Activated T-cell treated with anti-CD3 and anti-CD28 coated beads, Interleukin-2, amount 50 U/mL, for 24 hours (primary cell): ENCODE results near the gene EGFL7.
A peak's percentile ranks its signal among the peaks of the same experiment; 100 is the strongest.
"Not testable (repeated sequence)": the region's sequence is repeated elsewhere in the genome, so short reads cannot be mapped to it uniquely, and the experiment has no call there.

Experiments
- DNase-seq: peaks from one replicate; pipeline ENCODE4 v3.0.0-alpha.2; 2020
- H3K27ac Mint-ChIP-seq: 2 replicates; pipeline ENCODE4 v1.8.0; 2020; ENCODE audit warnings: mild to moderate bottlenecking, mixed read lengths
- H3K27me3 Mint-ChIP-seq: 2 replicates; pipeline ENCODE4 v1.8.0; 2020; ENCODE audit warnings: mixed read lengths
- H3K36me3 Mint-ChIP-seq: 2 replicates; pipeline ENCODE4 v1.8.0; 2020; ENCODE audit warnings: low read depth, mixed read lengths
- H3K4me1 Mint-ChIP-seq: 2 replicates; pipeline ENCODE4 v1.8.0; 2020; ENCODE audit warnings: low read depth, mixed read lengths
- H3K4me3 Mint-ChIP-seq: 2 replicates; pipeline ENCODE4 v1.8.0; 2020; ENCODE audit warnings: mild to moderate bottlenecking, moderate library complexity, mixed read lengths
- H3K9me3 Mint-ChIP-seq: 2 replicates; pipeline ENCODE4 v1.8.0; 2020; ENCODE audit warnings: mixed read lengths

The EGFL7 gene

GRCh38 chr9:136629879-136630661, 32.6 kb upstream of the EGFL7 start:
- no peak overlapping the region for H3K27ac Mint-ChIP-seq
- H3K27me3 Mint-ChIP-seq, result peaks cover 14% of the 10 kb centered on the region
- H3K4me1 Mint-ChIP-seq, result peaks cover 3% of the 10 kb centered on the region
- H3K36me3 Mint-ChIP-seq, result no peaks in the 10 kb centered on the region
- DNase-seq, result peak; percentile 68
- no peak overlapping the region for H3K4me3 Mint-ChIP-seq
- H3K9me3 Mint-ChIP-seq, result no peaks in the 10 kb centered on the region

GRCh38 chr9:136630662-136630992, 32.1 kb upstream of the EGFL7 start:
- peaks cover 3% of the 10 kb centered on the region for H3K4me1 Mint-ChIP-seq
- H3K4me3 Mint-ChIP-seq, result no peak overlapping the region
- no peaks in the 10 kb centered on the region for H3K9me3 Mint-ChIP-seq
- H3K27ac Mint-ChIP-seq, result no peak overlapping the region
- no peaks in the 10 kb centered on the region for H3K36me3 Mint-ChIP-seq
- peaks cover 11% of the 10 kb centered on the region for H3K27me3 Mint-ChIP-seq
- no peak for DNase-seq

GRCh38 chr9:136631038-136632000, 31.4 kb upstream of the EGFL7 start:
- Mint-ChIP-seq H3K4me3 (no peak overlapping the region), H3K27me3 (peaks cover 7% of the 10 kb centered on the region)

GRCh38 chr9:136632072-136632471, 30.6 kb upstream of the EGFL7 start:
- H3K9me3 Mint-ChIP-seq, DNase-seq, H3K4me3 Mint-ChIP-seq, H3K36me3 Mint-ChIP-seq, H3K4me1 Mint-ChIP-seq, H3K27me3 Mint-ChIP-seq, H3K27ac Mint-ChIP-seq: not testable (repeated sequence)

More at GRCh38 chr9:136631038-136632000, 31.4 kb upstream of the EGFL7 start:
- Mint-ChIP-seq H3K4me1 (peaks cover 3% of the 10 kb centered on the region), H3K27ac (no peak overlapping the region), H3K9me3 (no peaks in the 10 kb centered on the region), H3K36me3 (no peaks in the 10 kb centered on the region)
- DNase-seq, result peak; percentile 79

GRCh38 chr9:136632491-136633106, 30.1 kb upstream of the EGFL7 start:
- not testable (repeated sequence) for H3K27me3 Mint-ChIP-seq, H3K27ac Mint-ChIP-seq, H3K36me3 Mint-ChIP-seq, H3K9me3 Mint-ChIP-seq, H3K4me1 Mint-ChIP-seq, H3K4me3 Mint-ChIP-seq
- peak; percentile 45 for DNase-seq

GRCh38 chr9:136634904-136635303, 27.8 kb upstream of the EGFL7 start:
- Mint-ChIP-seq H3K36me3 (no peaks in the 10 kb centered on the region), H3K9me3 (no peaks in the 10 kb centered on the region), H3K4me3 (no peak overlapping the region), H3K27me3 (peaks cover 3% of the 10 kb centered on the region), H3K4me1 (peaks cover 3% of the 10 kb centered on the region), H3K27ac (no peak overlapping the region)
- DNase-seq, result no peak

GRCh38 chr9:136640171-136641111, 22.3 kb upstream of the EGFL7 start:
- Mint-ChIP-seq H3K4me3 (no peak overlapping the region), H3K27me3 (peaks cover 24% of the 10 kb centered on the region), H3K9me3 (no peaks in the 10 kb centered on the region), H3K27ac (no peak overlapping the region), H3K36me3 (no peaks in the 10 kb centered on the region), H3K4me1 (no peaks in the 10 kb centered on the region)
- DNase-seq, result no peak

GRCh38 chr9:136642439-136642921, 20.2 kb upstream of the EGFL7 start:
- no peaks in the 10 kb centered on the region for H3K4me1 Mint-ChIP-seq
- peaks cover 32% of the 10 kb centered on the region for H3K27me3 Mint-ChIP-seq
- no peaks in the 10 kb centered on the region for H3K36me3 Mint-ChIP-seq
- H3K9me3 Mint-ChIP-seq, result no peaks in the 10 kb centered on the region
- H3K27ac Mint-ChIP-seq, result no peak overlapping the region
- no peak overlapping the region for H3K4me3 Mint-ChIP-seq
- no peak for DNase-seq

- Mint-ChIP-seq H3K4me1 (no peaks in the 10 kb centered on the region), H3K27ac (no peak overlapping the region), H3K27me3 (peaks cover 37% of the 10 kb centered on the region), H3K4me3 (no peak overlapping the region), H3K36me3 (no peaks in the 10 kb centered on the region), H3K9me3 (no peaks in the 10 kb centered on the region)
- DNase-seq, result no peak
These were observed 18.9 kb upstream of the EGFL7 start for GRCh38 chr9:136643596-136644342.

GRCh38 chr9:136644343-136644592, 18.4 kb upstream of the EGFL7 start:
- Mint-ChIP-seq H3K4me3 (no peak overlapping the region), H3K27me3 (peaks cover 41% of the 10 kb centered on the region), H3K9me3 (no peaks in the 10 kb centered on the region), H3K36me3 (no peaks in the 10 kb centered on the region), H3K27ac (no peak overlapping the region), H3K4me1 (no peaks in the 10 kb centered on the region)
- DNase-seq, result no peak

- H3K4me1 Mint-ChIP-seq, result no peaks in the 10 kb centered on the region
- peak; percentile 85 for DNase-seq
These were observed 17.9 kb upstream of the EGFL7 start for GRCh38 chr9:136644593-136645351.

GRCh38 chr9:136645352-136645902, 17.3 kb upstream of the EGFL7 start:
- Mint-ChIP-seq H3K27me3 (peaks cover 41% of the 10 kb centered on the region), H3K4me1 (no peaks in the 10 kb centered on the region), H3K27ac (no peak overlapping the region), H3K4me3 (no peak overlapping the region), H3K36me3 (no peaks in the 10 kb centered on the region), H3K9me3 (no peaks in the 10 kb centered on the region)
- peak; percentile 31 for DNase-seq

More at GRCh38 chr9:136644593-136645351, 17.9 kb upstream of the EGFL7 start:
- Mint-ChIP-seq H3K27ac (no peak overlapping the region), H3K4me3 (no peak overlapping the region), H3K9me3 (no peaks in the 10 kb centered on the region), H3K36me3 (no peaks in the 10 kb centered on the region), H3K27me3 (peaks cover 41% of the 10 kb centered on the region)
